Keratinocyte (primary cell): ENCODE measurements around the gene DEPP1. TPM values are rescaled to one million over a fixed set of nuclear protein-coding genes. Genes with fewer than 3 reads are reported as not detected.

Source experiments
- DNase-seq: peaks from one replicate; pipeline ENCODE4 v3.0.0-alpha.2; 2011; ENCODE audit warnings: low read depth, missing footprints, low spot score
- FAIRE-seq: peaks from 2 replicates; lab custom pipeline; 2011; peaks lifted over from hg19 to GRCh38; lab: Jason Lieb, UNC
- H2AFZ ChIP-seq: 2 replicates; pipeline ENCODE4 v1.6.0; 2012; ENCODE audit warnings: low read length, control low read depth, inconsistent platforms; ENCODE audit not compliant: control insufficient read depth
- H3K27ac ChIP-seq: 2 replicates; pipeline ENCODE4 v1.5.1; 2011; ENCODE audit warnings: low read length; ENCODE audit not compliant: control insufficient read depth, insufficient read depth
- H3K27me3 ChIP-seq: 3 replicates; pipeline ENCODE4 v1.6.0; 2011; ENCODE audit warnings: low read length; ENCODE audit not compliant: control insufficient read depth, insufficient read depth; ENCODE audit errors: extremely low read depth
- H3K36me3 ChIP-seq, 2 experiments: 2 replicates in 1 of 2; 3 replicates in 1 of 2; pipeline ENCODE4 v1.5.1; 2011; ENCODE audit warnings: low read length in 2 of 2, mild to moderate bottlenecking in 1 of 2; ENCODE audit not compliant: control insufficient read depth in 2 of 2, insufficient read depth in 2 of 2; ENCODE audit errors: extremely low read depth in 1 of 2
- H3K4me1 ChIP-seq: 3 replicates; pipeline ENCODE4 v1.5.1; 2011; ENCODE audit warnings: low read length; ENCODE audit not compliant: control insufficient read depth, insufficient read depth; ENCODE audit errors: extremely low read depth
- H3K4me2 ChIP-seq: 3 replicates; pipeline ENCODE4 v1.6.0; 2011; ENCODE audit warnings: low read depth, low read length; ENCODE audit not compliant: control insufficient read depth, insufficient read depth; ENCODE audit errors: extremely low read depth
- H3K4me3 ChIP-seq, 3 experiments: fragments of 200-600 bp in 1 of 3; sonication (generic) in 1 of 3; 2 replicates in 2 of 3; 3 replicates in 1 of 3; pipeline ENCODE4 v1.5.1; 2011 to 2016; ENCODE audit warnings: low read length in 3 of 3, mild to moderate bottlenecking in 3 of 3, control low read depth in 2 of 3, inconsistent platforms in 1 of 3, low read depth in 1 of 3, mixed read lengths in 1 of 3, mixed run types in 1 of 3, moderate library complexity in 1 of 3; ENCODE audit not compliant: control insufficient read depth in 2 of 3, insufficient read depth in 2 of 3; ENCODE audit errors: extremely low read depth in 1 of 3
- H3K79me2 ChIP-seq: 2 replicates; pipeline ENCODE4 v1.6.0; 2012; ENCODE audit warnings: low read length; ENCODE audit not compliant: control insufficient read depth, insufficient read depth
- H3K9ac ChIP-seq: 3 replicates; pipeline ENCODE4 v1.6.0; 2011; ENCODE audit warnings: low read length; ENCODE audit not compliant: control insufficient read depth, insufficient read depth; ENCODE audit errors: extremely low read depth
- H3K9me1 ChIP-seq: 3 replicates; pipeline ENCODE4 v1.6.0; 2011; ENCODE audit warnings: low read length; ENCODE audit not compliant: control insufficient read depth, insufficient read depth; ENCODE audit errors: extremely low read depth
- H3K9me3 ChIP-seq: 2 replicates; pipeline ENCODE4 v1.5.1; 2012; ENCODE audit warnings: low read depth, low read length; ENCODE audit not compliant: control insufficient read depth
- H4K20me1 ChIP-seq: 3 replicates; pipeline ENCODE4 v1.6.0; 2011; ENCODE audit warnings: low read length; ENCODE audit not compliant: control insufficient read depth, insufficient read depth; ENCODE audit errors: extremely low read depth
- CTCF ChIP-seq, 3 experiments: IDR thresholded peaks in 1 of 3; conservative IDR thresholded peaks in 1 of 3; optimal IDR thresholded peaks in 1 of 3; 2 replicates in 2 of 3; 3 replicates in 1 of 3; pipeline versions ENCODE3 to v1.5.1; 2011; ENCODE audit warnings: low read length in 3 of 3, mild to moderate bottlenecking in 3 of 3, moderate library complexity in 2 of 3, control low read depth in 1 of 3, inconsistent platforms in 1 of 3; ENCODE audit not compliant: insufficient read depth in 2 of 3; ENCODE audit errors: extremely low read depth in 1 of 3
- EZH2 ChIP-seq: IDR thresholded peaks from one replicate; pipeline ENCODE4 v1.6.1; 2012; ENCODE audit warnings: inconsistent platforms, mild to moderate bottlenecking, low read length, moderate library complexity
- dilution Hi-C: fragments of 300-500 bp; cut with MboI; formaldehyde crosslinking; loops from one replicate; pipeline ENCODE4 v1.7.0; 2020; ENCODE audit warnings: low sequenced_read_pairs; ENCODE audit not compliant: extremely low pct_ligation_motif_present
- polyA plus RNA-seq, 5 experiments: library from polyadenylated mRNA; depleted of rRNA in 3 of 5; stranded (reverse) in 3 of 5; stranded (forward) in 1 of 5; unstranded in 1 of 5; fragments of >200 nt; gene quantifications; 1 replicate in 1 of 5; 2 replicates in 3 of 5; 3 replicates in 1 of 5; pipeline versions ENCODE4 v1.2.1 to v1.2.3, GENCODE V29; 2011 to 2012; ENCODE audit warnings: missing spikeins in 2 of 5, low read depth in 1 of 5, low replicate concordance in 1 of 5

Gene DEPP1
- polyA plus RNA-seq, 1 donor (not counting 4 experiments of a cell fraction or from before 2014, with no cell fraction given) = 1.2 TPM

- TF ChIP-seq CTCF (optimal IDR thresholded peaks at IDR 0.05 in 1 of 3, IDR thresholded peaks at IDR 0.05 in 1 of 3, conservative IDR thresholded peaks at IDR 0.05 in 1 of 3; ENCODE audit: extremely low read depth in 1 of 3, insufficient read depth in 2 of 3, low read length in 3 of 3) (no peak), EZH2 (no peak)
- DNase-seq (no peak), FAIRE-seq (no peak)
- H3K4me2 ChIP-seq = no peak overlapping the region
- H3K9me3 ChIP-seq = no peaks in the 10 kb centered on the region
- H3K4me1 ChIP-seq = peaks cover 3% of the 10 kb centered on the region
- no peaks in the 10 kb centered on the region for H3K9me1 ChIP-seq
- H3K27ac ChIP-seq = no peak overlapping the region
- dilution Hi-C loops = no loop called here
- H3K79me2 ChIP-seq = no peaks in the 10 kb centered on the region
- no peak overlapping the region for H2AFZ ChIP-seq
- no peak overlapping the region for H3K9ac ChIP-seq
- no peaks in the 10 kb centered on the region for H3K36me3 ChIP-seq
- no peak overlapping the region for H3K4me3 ChIP-seq
- no peaks in the 10 kb centered on the region for H4K20me1 ChIP-seq
- H3K27me3 ChIP-seq = no peaks in the 10 kb centered on the region
Measured at GRCh38 chr10:44963772-44964633, 14.6 kb downstream of the DEPP1 start.

- no peaks in the 10 kb centered on the region for H4K20me1 ChIP-seq
- no peak overlapping the region for H2AFZ ChIP-seq
- H3K4me1 ChIP-seq = peaks cover 12% of the 10 kb centered on the region
- dilution Hi-C loops = no loop called here
- FAIRE-seq = no peak
- H3K27me3 ChIP-seq = no peaks in the 10 kb centered on the region
- H3K27ac ChIP-seq = no peak overlapping the region
- no peak for TF ChIP-seq EZH2
- TF ChIP-seq CTCF (optimal IDR thresholded peaks at IDR 0.05 in 1 of 3, IDR thresholded peaks at IDR 0.05 in 1 of 3, conservative IDR thresholded peaks at IDR 0.05 in 1 of 3; ENCODE audit: extremely low read depth in 1 of 3, insufficient read depth in 2 of 3, low read length in 3 of 3) = peak; percentile 16 to 38 (median 30)
- H3K9me1 ChIP-seq = no peaks in the 10 kb centered on the region
- no peak overlapping the region for H3K4me3 ChIP-seq
- no peaks in the 10 kb centered on the region for H3K79me2 ChIP-seq
- H3K36me3 ChIP-seq = no peaks in the 10 kb centered on the region
- H3K9me3 ChIP-seq = no peaks in the 10 kb centered on the region
- H3K9ac ChIP-seq = no peak overlapping the region
- H3K4me2 ChIP-seq = no peak overlapping the region
- no peak for DNase-seq
Measured at GRCh38 chr10:44962870-44963738, 15.5 kb downstream of the DEPP1 start.
